A673 (cell line): ENCODE data around the gene SLCO3A1. TPM values are rescaled to one million over a fixed set of nuclear protein-coding genes. Genes with fewer than 3 reads are reported as not detected.
A peak's percentile ranks its signal among the peaks of the same experiment; 100 is the strongest.

Experiments
- BruUV-seq: library from RNA; stranded (reverse); fragments of 400-500 nt; replicated peaks from 2 replicates; lab custom pipeline; 2021; lab: Mats Ljungman, UMichigan
- CTCF ChIA-PET: fragments of 300-600 bp; sonication (Branson Sonifier 250); formaldehyde crosslinking; loops from one replicate; lab custom pipeline; 2022; ENCODE audit warnings: antibody characterized with exemption; lab: Charles Lee
- POLR2A ChIA-PET: fragments of 300-600 bp; sonication (Branson Sonifier 250); formaldehyde crosslinking; loops from one replicate; lab custom pipeline; 2022; ENCODE audit warnings: antibody characterized with exemption; ENCODE audit not compliant: low non-redundant PET; lab: Charles Lee
- DNase-seq: peaks from one replicate; pipeline ENCODE4 v3.0.0-alpha.2; 2015; ENCODE audit warnings: low spot score
- H3K27ac ChIP-seq: fragments of 200-600 bp; sonication (generic); 2 replicates; pipeline ENCODE4 v1.5.1; 2016; ENCODE audit warnings: mixed run types, low read depth, mild to moderate bottlenecking, mixed read lengths, antibody characterized with exemption, low read length; ENCODE audit not compliant: poor library complexity, severe bottlenecking
- H3K27me3 ChIP-seq: fragments of 200-600 bp; sonication (generic); replicated peaks from 2 replicates; pipeline ENCODE4 v1.6.1; 2017; ENCODE audit warnings: mixed run types, low read depth, mild to moderate bottlenecking, mixed read lengths, antibody characterized with exemption, low read length; ENCODE audit not compliant: insufficient read depth, poor library complexity
- H3K36me3 ChIP-seq: fragments of 200-600 bp; sonication (generic); 2 replicates; pipeline ENCODE4 v1.6.1; 2016; ENCODE audit warnings: mixed run types, mild to moderate bottlenecking, mixed read lengths, antibody characterized with exemption, low read length; ENCODE audit not compliant: insufficient read depth, poor library complexity, severe bottlenecking
- H3K4me1 ChIP-seq: fragments of 200-600 bp; sonication (generic); 2 replicates; pipeline ENCODE4 v1.6.1; 2017; ENCODE audit warnings: mixed run types, mild to moderate bottlenecking, mixed read lengths, antibody characterized with exemption, low read length; ENCODE audit not compliant: insufficient read depth, poor library complexity, severe bottlenecking
- H3K4me3 ChIP-seq: fragments of 200-600 bp; sonication (generic); 2 replicates; pipeline ENCODE4 v1.5.1; 2016; ENCODE audit warnings: low read depth, mixed run types, mild to moderate bottlenecking, mixed read lengths, low read length; ENCODE audit not compliant: poor library complexity, severe bottlenecking
- H3K9me3 ChIP-seq: fragments of 200-600 bp; sonication (generic); 2 replicates; pipeline ENCODE4 v1.6.1; 2016; ENCODE audit warnings: mixed run types, low read depth, mild to moderate bottlenecking, mixed read lengths, antibody characterized with exemption, low read length; ENCODE audit not compliant: poor library complexity, severe bottlenecking
- CTCF ChIP-seq: fragments of 300-800, 200-600 bp; sonication (generic); conservative IDR thresholded peaks from 2 replicates; pipeline ENCODE4 v1.5.1; 2017; ENCODE audit warnings: low read depth, mild to moderate bottlenecking, antibody characterized with exemption, low read length, moderate library complexity, mixed read lengths
- EZH2 ChIP-seq: fragments of 200-600 bp; sonication (generic); IDR thresholded peaks from 2 replicates; pipeline ENCODE4 v1.6.1; 2017; ENCODE audit warnings: borderline replicate concordance, low read depth, mild to moderate bottlenecking, mixed read lengths, antibody characterized with exemption, low read length; ENCODE audit not compliant: poor library complexity, severe bottlenecking
- intact Hi-C: fragments of 100-400 bp; cut with micrococcal nuclease; formaldehyde crosslinking; loops from one replicate; pipeline ENCODE4 v1.10.0; 2022; ENCODE audit not compliant: unreplicated experiment
- total RNA-seq: library from RNA; stranded (reverse); gene quantifications from 2 replicates; pipeline ENCODE4 v1.2.3, GENCODE V29; 2021

Gene SLCO3A1
- total RNA-seq, 1 experiment from 2014 or later: 16.6 TPM

GRCh38 chr15:91941871-91942658, 88.6 kb downstream of the SLCO3A1 start:
- no peaks in the 10 kb centered on the region for H3K27me3 ChIP-seq
- no peak overlapping the region for H3K27ac ChIP-seq
- intact Hi-C loops: loop anchor here (5.0 kb wide), 1 partner anchor 640 kb away; no protein-coding TSS in a partner anchor
- CTCF ChIA-PET: interaction anchor here (0.5 to 0.7 kb wide), 2 partner anchors 639 to 892 kb away, joined by 3 read pairs; no protein-coding TSS in a partner anchor
- peak; percentile 23 for DNase-seq
- peaks cover 23% of the 10 kb centered on the region for H3K4me1 ChIP-seq
- no peaks in the 10 kb centered on the region for H3K9me3 ChIP-seq
- TF ChIP-seq CTCF (0 out of 2 replicates have a peak, but pooled peaks have one; percentile 17), EZH2 (no peak)
- no peak overlapping the region for H3K4me3 ChIP-seq
- BruUV-seq: no TSS peak
- POLR2A ChIA-PET: interaction anchor here (0.7 kb wide), 1 partner anchor 46 kb away, joined by 3 read pairs; no protein-coding TSS in a partner anchor
- H3K36me3 ChIP-seq: no peaks in the 10 kb centered on the region

GRCh38 chr15:91942720-91943394, 89.3 kb downstream of the SLCO3A1 start:
- Histone ChIP-seq H3K9me3 (no peaks in the 10 kb centered on the region), H3K36me3 (no peaks in the 10 kb centered on the region), H3K27me3 (no peaks in the 10 kb centered on the region), H3K4me3 (no peak overlapping the region), H3K27ac (no peak overlapping the region), H3K4me1 (peaks cover 17% of the 10 kb centered on the region)
- TF ChIP-seq CTCF: no peak
- POLR2A ChIA-PET: no interaction called here
- peak; percentile 78 for DNase-seq
- CTCF ChIA-PET: no interaction called here
- intact Hi-C loops: loop anchor here (5.0 kb wide), 1 partner anchor 641 kb away; no protein-coding TSS in a partner anchor
- BruUV-seq: no TSS peak

- peaks cover 8% of the 10 kb centered on the region for H3K4me1 ChIP-seq
- DNase-seq: no peak
- no peak for TF ChIP-seq EZH2
- no peak for TF ChIP-seq CTCF
- no peaks in the 10 kb centered on the region for H3K27me3 ChIP-seq
- ChIA-PET POLR2A (no interaction called here), CTCF (no interaction called here)
- H3K9me3 ChIP-seq: no peaks in the 10 kb centered on the region
- BruUV-seq: no TSS peak
- intact Hi-C loops: loop anchor here (5.0 kb wide), 1 partner anchor 642 kb away; no protein-coding TSS in a partner anchor
- no peaks in the 10 kb centered on the region for H3K36me3 ChIP-seq
- H3K4me3 ChIP-seq: no peak overlapping the region
- H3K27ac ChIP-seq: no peak overlapping the region
Observed at GRCh38 chr15:91944331-91944730, 90.8 kb downstream of the SLCO3A1 start.
